OCI-LY1 (cell line): Measurements from ENCODE around the gene LHX5.

Experiments used
- H2AFZ ChIP-seq: fragments of 200-600 bp; sonication (generic), shearing (Covaris generic); 2 replicates; pipeline ENCODE4 v1.6.0; 2014; ENCODE audit warnings: antibody characterized with exemption, mild to moderate bottlenecking, low read length
- H3F3A ChIP-seq: fragments of 200-600 bp; sonication (generic), shearing (Covaris generic); 2 replicates; pipeline ENCODE4 v1.6.0; 2014; ENCODE audit warnings: mild to moderate bottlenecking, antibody characterized with exemption, low read length, moderate library complexity; ENCODE audit not compliant: insufficient read depth
- H3K27ac ChIP-seq: fragments of 200-600 bp; sonication (generic); 2 replicates; pipeline ENCODE4 v1.5.1; 2014; ENCODE audit warnings: low read length, mixed run types, mild to moderate bottlenecking, low read depth; ENCODE audit not compliant: poor library complexity, severe bottlenecking
- H3K27me3 ChIP-seq: fragments of 200-600 bp; sonication (generic); 2 replicates; pipeline ENCODE4 v1.6.0; 2014; ENCODE audit warnings: antibody characterized with exemption, mild to moderate bottlenecking, low read length, moderate library complexity; ENCODE audit not compliant: insufficient read depth
- H3K36me3 ChIP-seq: fragments of 200-600 bp; sonication (generic); 2 replicates; pipeline ENCODE4 v1.6.1; 2014; ENCODE audit warnings: mild to moderate bottlenecking, antibody characterized with exemption, low read length, moderate library complexity, mixed read lengths; ENCODE audit not compliant: insufficient read depth
- H3K4me1 ChIP-seq: fragments of 200-600 bp; sonication (generic); 2 replicates; pipeline ENCODE4 v1.5.1; 2014; ENCODE audit warnings: mild to moderate bottlenecking, low read length, moderate library complexity; ENCODE audit not compliant: insufficient read depth, severe bottlenecking
- H3K4me2 ChIP-seq: fragments of 200-600 bp; sonication (generic), shearing (Covaris generic); 2 replicates; pipeline ENCODE4 v1.6.1; 2014; ENCODE audit warnings: low read length
- H3K4me3 ChIP-seq: fragments of 200-600 bp; sonication (generic); 2 replicates; pipeline ENCODE4 v1.5.1; 2014; ENCODE audit warnings: low read length, low read depth, mild to moderate bottlenecking, mixed read lengths; ENCODE audit not compliant: poor library complexity, severe bottlenecking
- H3K79me2 ChIP-seq: fragments of 200-600 bp; shearing (Covaris generic); 2 replicates; pipeline ENCODE4 v1.6.1; 2016; ENCODE audit warnings: mixed run types, low read length, mixed read lengths; ENCODE audit not compliant: insufficient read depth
- H3K9ac ChIP-seq: fragments of 200-600 bp; sonication (generic), shearing (Covaris generic); 2 replicates; pipeline ENCODE4 v1.6.1; 2014; ENCODE audit warnings: mild to moderate bottlenecking, low read length, mixed read lengths
- H3K9me2 ChIP-seq: fragments of 200-600 bp; sonication (generic), shearing (Covaris generic); 2 replicates; pipeline ENCODE4 v1.6.1; 2014; ENCODE audit warnings: low read depth, mild to moderate bottlenecking, low read length, mixed read lengths
- H3K9me3 ChIP-seq: fragments of 200-600 bp; shearing (Covaris generic); 2 replicates; pipeline ENCODE4 v1.6.1; 2014; ENCODE audit warnings: low read length, mixed read lengths
- H4K20me1 ChIP-seq: fragments of 200-600 bp; sonication (generic), shearing (Covaris generic); 2 replicates; pipeline ENCODE4 v1.6.0; 2016; ENCODE audit warnings: mild to moderate bottlenecking, low read length; ENCODE audit not compliant: insufficient read depth
- CTCF ChIP-seq: fragments of 200-600 bp; sonication (generic), shearing (Covaris generic); IDR thresholded peaks from 2 replicates; pipeline ENCODE4 v1.5.1; 2017; ENCODE audit warnings: mild to moderate bottlenecking, antibody characterized with exemption, low read length, moderate library complexity, mixed read lengths
- EZH2 ChIP-seq: fragments of 200-600 bp; sonication (generic), shearing (Covaris generic); IDR thresholded peaks from 2 replicates; pipeline ENCODE4 v1.8.0; 2017; ENCODE audit warnings: borderline replicate concordance, mixed run types, mild to moderate bottlenecking, antibody characterized with exemption, low read length, moderate library complexity, mixed read lengths

LHX5 gene

GRCh38 chr12:113505941-113506340 is 34.3 kb upstream of the LHX5 start:
- Histone ChIP-seq H3K9me3 (peaks cover 3% of the 10 kb centered on the region; the same call in 1 of the 2 replicates), H3F3A (no peaks in the 10 kb centered on the region), H3K4me1 (no peaks in the 10 kb centered on the region), H3K4me3 (no peak overlapping the region), H4K20me1 (no peaks in the 10 kb centered on the region), H3K27ac (no peak overlapping the region), H2AFZ (no peak overlapping the region), H3K4me2 (no peak overlapping the region), H3K9me2 (no peaks in the 10 kb centered on the region), H3K27me3 (no peaks in the 10 kb centered on the region), H3K9ac (no peak overlapping the region), H3K79me2 (no peaks in the 10 kb centered on the region), H3K36me3 (no peaks in the 10 kb centered on the region)
- no peak for TF ChIP-seq EZH2
- no peak for TF ChIP-seq CTCF

GRCh38 chr12:113504917-113505316 is 33.2 kb upstream of the LHX5 start:
- TF ChIP-seq EZH2 (no peak), CTCF (no peak)

GRCh38 chr12:113500782-113501311 is 29.2 kb upstream of the LHX5 start:
- no peak overlapping the region for H3K4me2 ChIP-seq
- H3K9ac ChIP-seq, result no peak overlapping the region
- no peaks in the 10 kb centered on the region for H3F3A ChIP-seq
- H3K9me2 ChIP-seq, result no peaks in the 10 kb centered on the region
- H3K36me3 ChIP-seq, result no peaks in the 10 kb centered on the region
- H3K4me1 ChIP-seq, result no peaks in the 10 kb centered on the region
- no peaks in the 10 kb centered on the region for H3K27me3 ChIP-seq
- H4K20me1 ChIP-seq, result no peaks in the 10 kb centered on the region
- no peak overlapping the region for H3K4me3 ChIP-seq
- no peak overlapping the region for H3K27ac ChIP-seq
- no peak overlapping the region for H2AFZ ChIP-seq
- no peaks in the 10 kb centered on the region for H3K79me2 ChIP-seq
- peaks cover 3% of the 10 kb centered on the region; the same call in 1 of the 2 replicates for H3K9me3 ChIP-seq
- TF ChIP-seq CTCF (no peak), EZH2 (no peak)

More at GRCh38 chr12:113504917-113505316, 33.2 kb upstream of the LHX5 start:
- no peaks in the 10 kb centered on the region for H3K9me2 ChIP-seq
- H4K20me1 ChIP-seq, result no peaks in the 10 kb centered on the region
- H3K4me2 ChIP-seq, result no peak overlapping the region
- H3K27me3 ChIP-seq, result no peaks in the 10 kb centered on the region
- H3K4me1 ChIP-seq, result no peaks in the 10 kb centered on the region
- H3K27ac ChIP-seq, result no peak overlapping the region
- H3K4me3 ChIP-seq, result no peak overlapping the region
- H3K36me3 ChIP-seq, result no peaks in the 10 kb centered on the region
- H3K79me2 ChIP-seq, result no peaks in the 10 kb centered on the region
- H3F3A ChIP-seq, result no peaks in the 10 kb centered on the region
- peaks cover 3% of the 10 kb centered on the region; the same call in 1 of the 2 replicates for H3K9me3 ChIP-seq
- no peak overlapping the region for H3K9ac ChIP-seq
- H2AFZ ChIP-seq, result no peak overlapping the region
